HG02885 (cell line): ENCODE results near the gene HSD17B1.

ENCODE experiments used
- ATAC-seq: cut with Tn5 transposase; IDR thresholded peaks from one replicate; pipeline ENCODE4 v1.9.1; 2021; ENCODE audit warnings: mild to moderate bottlenecking; ENCODE audit not compliant: unreplicated experiment, poor library complexity

The HSD17B1 gene

DNA sequence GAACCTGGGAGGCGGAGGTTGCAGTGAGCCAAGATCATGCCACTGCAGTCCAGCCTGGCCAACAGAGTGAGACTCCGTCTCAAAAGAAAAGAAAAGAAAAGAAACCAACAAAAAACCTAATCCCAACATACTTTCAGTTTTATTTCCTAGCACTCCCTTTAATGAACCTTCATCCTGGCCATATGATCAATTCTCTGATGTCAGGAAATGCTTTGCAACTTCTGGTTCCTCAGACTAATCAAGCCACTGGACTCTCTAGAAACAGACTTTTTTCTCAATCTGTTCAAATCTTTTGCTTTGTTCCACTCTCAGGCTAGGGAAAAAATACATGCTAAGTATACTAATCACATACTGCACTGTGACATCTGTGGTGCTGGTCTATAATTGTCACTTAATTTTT lies 38.2 kb downstream of the HSD17B1 start:
- ATAC-seq, result no peak

DNA sequence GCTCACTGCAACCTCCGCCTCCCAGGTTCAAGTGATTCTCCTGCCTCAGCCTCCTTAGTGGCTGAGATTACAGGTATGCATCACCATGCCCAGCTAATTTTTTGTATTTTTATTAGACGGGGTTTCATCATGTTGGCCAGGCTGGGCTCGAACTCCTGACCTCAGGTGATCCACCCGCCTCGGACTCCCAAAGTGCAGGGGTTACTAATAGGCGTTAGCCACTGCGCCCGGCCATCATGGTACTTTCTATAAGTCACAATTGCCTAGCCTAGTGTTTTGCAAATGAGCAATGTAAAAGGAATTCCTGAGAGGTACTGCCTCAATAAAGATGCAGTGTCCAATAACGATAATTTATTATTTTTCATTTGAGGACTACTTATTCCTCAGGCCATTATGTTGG lies 38.7 kb downstream of the HSD17B1 start:
- ATAC-seq, result no peak

DNA sequence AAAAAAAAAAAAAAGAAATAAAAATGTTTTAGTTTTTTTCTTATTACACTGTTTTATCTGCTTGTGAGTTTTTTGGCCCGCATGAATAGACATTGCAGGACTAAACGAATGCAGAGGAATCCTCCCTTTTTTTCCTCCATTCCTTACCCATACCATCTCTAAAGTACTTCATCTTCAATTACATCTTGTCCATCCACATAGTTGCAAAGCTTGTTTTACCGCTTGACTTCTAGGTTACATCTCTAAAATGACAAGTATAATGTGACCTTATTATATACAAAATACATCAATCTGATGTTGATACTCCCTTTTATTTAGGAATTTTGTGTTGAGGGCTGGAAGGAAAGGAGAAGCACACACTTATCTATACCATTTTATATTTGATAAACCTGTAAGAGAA lies 43.7 kb downstream of the HSD17B1 start:
- ATAC-seq, result no peak

DNA sequence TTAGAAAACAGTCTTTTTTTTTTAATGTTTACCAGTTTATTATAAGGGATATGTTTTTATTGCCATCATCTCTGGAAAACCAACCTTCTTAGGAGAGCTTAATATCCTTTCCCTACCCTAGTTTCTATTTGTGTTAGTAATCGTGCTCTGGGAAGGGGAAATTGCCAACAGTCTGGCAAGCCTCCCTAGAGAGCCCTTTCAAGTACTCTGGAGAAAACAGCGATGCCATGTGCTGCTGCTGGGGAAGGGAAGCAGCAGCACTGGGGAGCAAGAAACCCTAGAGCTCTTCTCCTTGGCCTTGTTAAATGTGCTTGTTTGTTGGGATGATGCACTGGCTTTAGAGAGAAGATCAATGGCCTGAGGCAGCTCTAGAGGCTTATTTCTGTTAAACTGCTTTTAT lies 46.2 kb downstream of the HSD17B1 start:
- no peak for ATAC-seq

DNA sequence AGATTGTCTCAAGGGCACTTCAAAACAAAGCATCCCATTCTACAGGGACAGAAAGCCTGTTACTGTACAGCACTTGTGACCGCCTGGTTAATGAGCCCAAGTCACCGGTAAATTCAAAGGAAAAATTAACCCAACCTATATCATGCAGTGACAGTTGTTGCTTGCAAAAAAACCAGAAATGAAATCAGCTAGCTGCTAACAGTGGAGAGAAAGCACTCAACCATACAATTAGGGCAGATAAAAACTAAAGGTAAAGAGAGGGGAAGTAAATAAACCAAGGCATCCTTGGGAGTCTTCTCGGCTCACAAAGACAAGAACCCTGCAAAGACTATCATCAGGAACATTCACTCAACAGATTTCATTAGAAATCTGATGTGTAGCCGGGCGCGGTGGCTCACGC lies 50.6 kb downstream of the HSD17B1 start:
- ATAC-seq, result no peak
